Activated gamma-delta T cell treated with Interleukin-2 at 50 U/mL for 16 hours (primary cell): Measurements from ENCODE around the gene TMEM100.

Experiments
- DNase-seq: peaks from one replicate; pipeline ENCODE4 v3.0.0-alpha.2; 2020

The TMEM100 gene

DNA sequence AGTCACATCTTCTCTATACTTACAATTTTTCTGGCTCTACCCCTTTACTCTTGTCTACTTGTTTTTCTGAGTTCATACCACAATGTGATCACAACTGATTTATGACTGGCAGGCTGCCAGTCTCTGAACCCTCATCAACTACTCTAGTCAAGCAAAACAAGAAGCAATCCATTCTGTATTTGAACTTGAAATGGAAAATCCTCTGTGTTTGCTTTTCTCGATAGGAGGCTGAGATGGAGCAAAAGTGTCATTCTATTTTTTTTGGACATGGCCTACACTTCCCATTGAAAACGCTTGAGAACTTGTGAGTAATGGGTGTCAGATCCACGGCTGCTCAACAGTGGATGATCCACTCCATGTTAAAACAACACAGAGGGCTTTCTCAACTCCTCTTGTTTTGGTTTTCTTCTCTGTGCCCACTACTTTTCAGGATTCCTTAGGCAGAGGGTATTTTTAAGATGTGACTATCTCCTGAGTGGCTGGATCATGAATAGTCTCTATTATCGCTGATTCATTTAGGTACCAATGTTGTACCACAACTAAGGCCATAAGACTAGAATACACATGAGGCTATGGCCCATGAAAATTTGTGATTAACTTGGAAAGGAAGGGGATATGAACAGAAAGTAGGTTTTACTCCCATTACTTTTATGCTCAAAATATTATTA is 11.7 kb downstream of the TMEM100 start:
- no peak for DNase-seq

DNA sequence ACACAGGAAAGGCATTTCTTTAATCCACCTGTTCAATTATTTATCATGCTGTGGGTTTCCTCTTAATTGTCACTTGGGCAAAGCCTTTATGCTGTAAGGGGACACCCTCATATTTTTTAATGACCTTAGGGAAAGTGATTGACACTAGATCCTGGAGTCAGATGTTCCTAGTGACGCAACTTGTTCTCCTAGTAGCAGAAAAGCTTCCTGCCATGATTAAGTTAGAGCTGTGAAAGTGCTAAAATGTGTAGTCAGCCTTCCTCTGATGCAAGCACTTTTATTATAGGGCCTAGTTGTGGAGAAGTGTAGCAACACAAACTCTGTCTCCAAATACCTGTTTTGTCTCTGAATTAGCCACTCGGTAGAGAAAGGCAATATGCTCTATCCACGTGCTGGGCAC is 12.3 kb downstream of the TMEM100 start:
- DNase-seq = no peak

DNA sequence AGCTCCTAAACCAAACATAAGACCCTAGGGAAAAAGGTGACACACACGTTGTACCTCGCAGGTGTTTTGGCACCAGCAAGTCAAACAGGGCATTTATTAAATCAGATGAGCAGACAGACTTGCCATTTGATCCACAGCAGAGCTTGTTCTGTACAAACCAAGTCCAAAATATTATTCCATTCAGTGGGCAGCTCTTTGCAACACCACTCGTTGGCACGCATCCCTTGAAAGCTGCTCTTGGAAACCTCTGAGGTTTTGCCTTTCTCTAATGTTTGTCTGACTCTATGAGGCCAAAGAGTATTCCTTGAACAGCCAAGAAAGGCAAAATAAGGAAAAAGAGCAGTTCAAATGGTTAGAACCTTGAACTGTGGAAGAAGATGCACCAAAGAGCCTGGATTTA is 12.7 kb downstream of the TMEM100 start:
- DNase-seq = no peak

DNA sequence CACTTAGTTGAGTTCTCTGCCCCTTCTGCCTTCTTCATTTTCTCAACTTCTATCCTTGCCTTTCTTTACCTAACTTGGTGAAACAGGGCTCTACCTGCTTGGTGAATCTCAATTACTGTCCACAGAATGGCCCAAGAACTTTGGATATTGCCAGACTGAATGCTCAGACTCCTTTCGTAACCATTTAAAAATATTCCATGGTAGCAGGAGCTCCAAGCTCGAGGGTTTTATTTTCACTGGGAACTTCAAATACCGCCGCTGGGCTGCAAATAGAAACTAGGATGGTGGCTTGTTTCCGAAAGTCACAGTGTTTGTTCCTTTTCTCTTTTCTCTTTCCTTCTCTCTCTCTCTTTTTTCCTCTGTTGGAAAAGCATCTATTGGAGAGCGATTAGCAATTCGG is 13.2 kb downstream of the TMEM100 start:
- DNase-seq = no peak

DNA sequence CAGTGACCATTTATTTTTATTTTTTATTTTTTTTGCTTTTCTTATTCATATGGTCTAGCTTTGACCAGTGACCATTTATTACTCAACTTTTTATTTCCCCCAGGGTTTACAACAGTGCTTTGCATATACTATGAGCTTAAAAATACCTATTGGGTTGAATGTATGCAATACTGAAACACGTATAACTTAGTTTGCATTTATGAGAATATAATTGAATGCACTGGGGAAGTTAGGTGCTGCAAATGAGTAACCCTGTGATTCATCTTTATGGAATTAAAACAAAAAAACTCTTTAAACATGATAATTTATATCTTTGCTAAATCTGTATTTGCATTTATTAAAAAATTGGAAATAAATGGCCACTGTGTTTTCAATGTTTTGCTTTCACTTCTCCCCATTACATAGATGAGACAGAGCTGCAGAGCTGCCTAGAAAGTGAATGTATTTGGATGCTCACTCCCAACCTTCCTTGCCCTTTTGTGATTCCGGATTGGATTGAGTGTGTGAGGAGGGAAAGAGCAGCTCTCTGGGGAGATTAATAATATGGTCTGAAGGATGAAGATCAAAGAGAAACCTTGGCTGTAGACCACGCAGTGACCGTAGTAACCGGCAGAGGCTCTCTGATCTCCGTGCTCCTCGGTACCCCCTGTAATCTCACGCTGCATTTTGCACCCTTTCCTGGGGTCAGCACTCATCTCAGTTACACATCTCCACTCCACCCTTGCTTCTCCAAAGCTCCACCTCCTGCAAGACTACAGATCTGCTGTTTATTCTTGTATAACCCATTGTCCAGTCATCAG is 14.3 kb downstream of the TMEM100 start:
- no peak for DNase-seq

DNA sequence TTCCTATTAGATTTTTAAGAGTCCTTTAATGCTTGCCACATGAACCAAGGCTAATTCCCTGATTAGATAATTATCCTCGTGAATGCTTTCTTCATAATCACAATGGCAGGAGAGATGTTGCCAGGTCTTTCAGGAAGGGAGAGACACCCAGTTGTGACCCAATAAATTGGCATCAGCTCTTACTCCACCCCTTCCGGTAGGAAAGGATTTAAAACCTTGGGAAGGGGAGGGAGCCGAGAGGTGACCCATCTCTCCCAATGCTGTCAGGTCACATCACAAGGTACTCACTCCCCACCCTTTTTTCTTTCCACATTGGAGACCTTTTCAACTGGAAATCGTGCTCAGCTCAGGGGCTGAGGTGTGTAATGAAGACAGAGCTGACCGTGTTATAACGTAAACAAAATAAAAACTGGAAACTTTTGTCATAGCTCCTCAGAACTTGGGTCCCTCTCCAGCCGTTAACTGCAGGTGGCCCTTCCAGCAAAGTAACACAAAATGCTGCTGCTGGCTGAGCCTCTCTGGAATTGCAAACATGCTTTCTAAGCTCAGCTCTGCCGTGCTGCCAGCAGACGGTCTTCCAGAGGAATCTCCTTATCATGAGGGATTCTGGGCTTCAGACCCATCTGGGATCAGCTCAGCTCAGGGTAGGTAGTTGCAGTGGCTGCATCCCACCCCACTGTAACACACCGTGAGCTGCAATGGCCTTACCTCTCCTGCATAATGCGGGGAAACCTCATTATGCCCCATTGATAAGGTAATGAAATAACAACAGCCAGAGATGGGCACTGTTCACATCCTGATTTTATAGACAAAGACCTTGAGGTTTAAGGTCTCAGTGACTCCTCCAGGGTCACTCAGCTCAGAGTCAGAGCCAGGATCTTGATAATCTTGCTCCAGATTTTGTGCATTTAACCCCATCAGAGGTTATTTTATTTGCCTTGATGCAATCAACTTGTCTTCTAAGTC is 15.6 kb downstream of the TMEM100 start:
- DNase-seq = no peak

DNA sequence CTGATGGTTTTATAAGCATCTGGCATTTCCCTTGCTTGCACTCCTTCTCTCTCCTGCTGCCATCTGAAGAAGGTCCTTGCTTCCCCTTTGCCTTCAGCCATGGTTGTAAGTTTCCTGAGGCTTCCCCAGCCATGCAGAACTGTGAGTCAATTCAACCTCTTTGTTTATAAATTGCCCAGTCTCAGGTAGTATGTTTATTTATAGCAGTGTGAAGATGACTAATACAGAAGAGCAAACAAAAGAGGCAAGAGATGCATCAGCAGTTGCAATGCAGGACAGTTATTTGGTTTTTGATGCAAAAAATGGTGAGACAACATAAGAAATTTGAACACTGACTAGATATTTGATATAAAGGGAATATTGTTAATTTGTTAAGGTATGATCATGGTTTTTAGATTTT is 16.8 kb downstream of the TMEM100 start:
- no peak for DNase-seq

DNA sequence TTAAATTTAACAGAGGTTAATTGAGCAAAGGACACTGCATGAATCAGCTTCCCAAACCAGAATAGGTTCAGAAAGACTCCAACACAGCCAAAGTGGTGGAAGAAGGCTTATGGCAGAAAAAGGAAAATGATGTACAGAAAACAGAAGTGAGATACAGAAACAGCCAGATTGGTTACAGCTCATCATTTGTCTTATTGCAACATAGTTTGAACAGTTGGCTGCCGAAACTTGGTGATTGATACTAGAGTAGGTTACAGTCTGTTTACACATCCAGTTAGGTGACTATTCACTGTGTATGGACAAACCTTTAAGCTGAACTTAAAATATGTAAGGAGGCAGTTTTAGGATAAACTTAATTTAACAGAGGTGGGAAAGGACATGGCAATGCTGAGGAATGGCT is 18.3 kb downstream of the TMEM100 start:
- DNase-seq = no peak

DNA sequence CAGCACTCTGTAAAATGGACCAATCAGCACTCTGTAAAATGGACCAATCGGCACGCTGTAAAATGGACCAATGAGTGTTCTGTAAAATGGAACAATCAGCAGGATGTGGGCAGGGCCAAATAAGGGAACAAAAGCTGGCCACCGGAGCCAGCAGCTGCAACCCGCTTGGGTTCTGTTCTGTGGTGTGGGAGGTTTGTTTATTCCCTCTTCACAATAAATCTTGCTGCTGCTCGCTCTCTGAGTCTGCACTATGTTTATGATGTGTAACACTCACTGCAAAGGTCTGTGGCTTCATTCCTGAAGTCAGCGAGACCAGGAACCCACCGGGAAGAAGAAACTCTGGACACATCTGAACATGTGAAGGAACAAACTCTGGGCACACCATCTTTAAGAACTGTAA is 20.5 kb downstream of the TMEM100 start:
- no peak for DNase-seq

DNA sequence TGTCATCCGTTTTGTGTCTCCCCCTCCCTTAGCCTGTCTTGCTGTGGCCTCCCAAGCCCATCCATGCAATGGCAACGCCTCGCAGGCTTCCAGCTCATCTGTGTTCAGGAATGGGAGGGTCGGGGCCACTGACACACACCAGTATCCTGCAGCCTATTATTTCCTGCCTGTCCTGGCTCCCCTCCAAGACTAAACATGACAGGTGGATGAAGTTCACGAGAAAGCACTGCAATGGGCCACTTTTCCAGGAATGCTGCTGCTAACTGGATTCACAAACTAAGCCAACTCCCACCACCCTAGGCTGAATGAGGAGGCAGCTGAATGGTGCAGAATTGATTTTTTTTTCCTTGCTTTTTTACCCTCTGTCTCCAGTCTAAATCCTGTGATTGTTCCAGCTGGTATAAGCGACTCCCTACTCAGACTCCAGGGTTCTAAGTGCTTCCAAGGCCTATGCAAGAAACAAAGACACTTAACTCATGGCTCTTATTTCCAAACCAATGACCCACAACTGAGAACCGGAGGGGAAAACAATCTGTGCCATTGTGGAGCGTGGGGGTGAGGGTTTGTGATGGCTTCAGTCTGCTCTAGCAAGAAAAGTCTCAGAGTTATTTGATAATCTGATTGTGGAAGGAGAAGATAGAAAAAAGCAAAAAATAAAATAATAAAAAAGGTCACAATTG is 23.3 kb downstream of the TMEM100 start:
- no peak for DNase-seq

DNA sequence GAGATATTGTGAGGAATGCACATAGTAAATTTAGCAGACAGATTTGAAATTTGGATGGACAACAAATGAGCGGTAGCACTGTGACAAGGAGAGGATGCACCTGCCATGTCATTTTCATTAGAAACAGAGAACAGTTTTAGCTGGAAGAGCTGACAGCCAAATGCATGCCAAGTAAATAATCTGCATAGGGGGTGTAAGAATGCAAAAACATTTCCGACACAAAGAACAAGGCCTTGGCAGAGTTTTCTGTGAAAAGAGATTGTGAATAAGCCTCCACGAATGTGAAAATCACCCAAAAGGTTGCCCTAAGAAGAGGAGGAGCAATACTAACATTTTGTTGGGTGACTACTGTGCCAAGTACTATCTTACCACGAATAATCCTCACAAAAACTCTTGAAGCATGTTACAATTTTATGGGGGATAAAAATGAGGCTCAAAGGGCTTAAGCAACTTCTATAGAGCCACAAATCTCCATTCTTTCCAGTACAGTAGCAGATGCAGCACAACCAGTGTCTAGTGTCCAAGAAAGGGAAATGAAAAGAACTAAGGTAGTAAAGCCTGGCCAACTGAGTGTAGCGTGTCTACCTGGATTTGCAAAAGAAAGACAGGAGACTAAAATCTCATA is 28.3 kb downstream of the TMEM100 start:
- DNase-seq = no peak

DNA sequence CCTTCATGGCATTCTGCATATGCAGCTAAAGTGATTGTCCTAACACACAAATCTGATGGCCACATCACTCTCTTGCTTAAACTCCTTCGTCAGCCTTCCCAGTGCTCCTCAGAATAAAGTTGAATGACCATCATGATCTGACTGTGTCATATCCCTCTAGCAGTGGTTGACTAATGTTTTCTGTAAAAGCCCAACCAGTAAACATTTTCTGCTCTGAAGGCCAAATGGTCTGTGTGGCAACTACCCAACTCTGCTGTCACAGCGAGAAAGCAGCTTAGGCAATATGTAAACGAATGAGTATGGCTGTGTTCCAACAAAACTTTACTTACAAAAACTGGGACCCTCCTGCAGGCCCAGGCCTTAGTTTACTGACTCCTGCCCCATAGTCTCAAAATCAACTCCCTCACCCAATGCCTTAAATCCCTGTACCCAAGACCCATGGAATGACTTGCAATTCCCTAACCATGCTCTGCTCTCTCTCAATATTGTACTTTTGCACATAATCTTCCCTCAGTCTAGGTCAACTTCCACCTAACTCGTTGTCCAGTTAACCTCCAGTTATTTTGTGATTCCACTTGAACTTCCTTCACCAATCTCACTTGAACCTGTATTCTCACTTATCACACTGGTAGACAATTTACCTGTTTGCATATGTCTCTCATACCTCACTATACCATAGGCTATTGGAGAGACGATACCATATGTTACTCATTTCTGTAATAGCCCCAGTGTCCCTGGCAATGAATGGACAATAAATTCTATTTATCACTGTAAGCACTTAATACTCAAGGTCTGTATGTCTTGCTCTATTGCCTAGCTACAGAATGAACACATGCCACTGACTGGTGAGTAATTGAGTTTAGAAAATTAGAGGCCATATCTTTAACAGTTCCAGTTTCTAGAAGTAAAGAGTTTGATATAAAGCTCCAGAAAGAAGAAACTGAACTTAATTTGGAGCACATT is 29.1 kb downstream of the TMEM100 start:
- no peak for DNase-seq

DNA sequence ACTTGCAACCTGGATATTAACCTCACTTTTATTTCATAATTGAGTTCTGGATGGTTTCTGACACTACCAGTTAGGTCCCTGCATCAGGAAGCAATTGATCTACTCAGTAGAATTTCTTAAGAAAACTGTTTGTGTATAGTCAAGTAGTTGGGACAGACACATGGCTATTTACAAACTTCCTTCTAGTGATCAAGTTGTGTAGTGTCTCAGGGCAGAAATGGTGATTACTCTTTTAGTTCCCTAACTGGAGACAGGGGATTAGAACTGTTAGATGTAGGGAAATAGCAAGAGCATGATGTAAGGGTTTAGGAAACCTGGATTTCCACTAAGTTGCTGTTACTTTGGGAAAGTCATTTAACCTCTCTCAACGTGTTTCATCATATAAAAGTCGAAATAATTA is 30.4 kb downstream of the TMEM100 start:
- no peak for DNase-seq

DNA sequence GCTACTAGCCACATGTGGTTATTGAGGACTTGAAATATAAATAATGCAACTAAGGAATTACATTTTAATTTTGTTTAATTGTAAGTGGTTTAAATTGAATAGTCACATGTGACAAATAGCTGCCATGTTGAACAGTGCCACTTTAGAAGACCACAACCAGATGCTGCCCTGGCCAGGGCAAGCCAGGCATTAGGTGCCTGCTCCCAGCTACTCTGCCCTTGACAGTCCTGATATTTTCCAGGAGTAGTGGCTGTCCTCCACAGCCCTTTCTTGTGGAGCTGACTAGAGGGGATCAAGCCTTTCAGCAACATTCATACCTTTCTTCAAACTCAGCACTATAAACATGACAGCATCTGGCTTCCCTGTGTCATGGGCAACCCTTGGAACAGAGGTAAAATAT is 31.0 kb downstream of the TMEM100 start:
- no peak for DNase-seq

DNA sequence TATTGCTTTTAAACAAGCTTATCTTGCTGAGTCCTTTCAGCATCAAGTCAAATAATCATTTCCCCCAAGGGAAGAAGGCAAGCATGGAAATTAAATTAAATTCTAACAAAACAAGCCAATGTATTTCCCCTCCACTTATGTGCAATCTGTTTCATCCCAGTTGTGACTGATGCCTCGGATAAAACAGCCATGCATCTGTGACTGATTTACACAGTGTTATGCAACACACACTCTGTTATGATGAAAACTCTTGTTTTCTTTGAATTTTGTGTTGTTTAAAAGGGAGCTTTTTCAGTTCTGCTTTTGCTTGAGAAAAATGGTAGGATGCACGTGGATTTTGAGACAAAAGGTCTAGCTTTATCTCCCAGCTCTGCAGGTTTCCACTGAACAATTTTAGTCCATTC is 32.6 kb downstream of the TMEM100 start:
- no peak for DNase-seq

DNA sequence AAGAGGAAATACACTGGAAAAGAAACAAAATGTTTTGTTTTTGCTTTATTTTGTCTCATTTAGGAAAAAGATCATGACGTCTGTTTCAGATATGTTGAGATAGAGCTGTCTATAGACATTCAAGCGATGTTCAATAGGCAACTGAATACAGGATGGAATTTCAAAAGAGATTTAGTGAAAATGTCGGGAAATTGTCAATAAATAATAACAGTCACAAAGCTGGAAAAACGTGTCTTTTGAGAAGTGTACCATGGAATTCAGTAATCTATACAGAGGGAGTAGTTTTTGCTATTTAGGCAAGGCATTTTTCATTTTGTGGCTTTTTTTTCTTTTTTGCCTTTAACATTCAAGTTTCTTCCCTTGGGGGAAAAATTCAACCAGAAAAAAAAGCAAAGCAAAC is 33.0 kb downstream of the TMEM100 start:
- no peak for DNase-seq

DNA sequence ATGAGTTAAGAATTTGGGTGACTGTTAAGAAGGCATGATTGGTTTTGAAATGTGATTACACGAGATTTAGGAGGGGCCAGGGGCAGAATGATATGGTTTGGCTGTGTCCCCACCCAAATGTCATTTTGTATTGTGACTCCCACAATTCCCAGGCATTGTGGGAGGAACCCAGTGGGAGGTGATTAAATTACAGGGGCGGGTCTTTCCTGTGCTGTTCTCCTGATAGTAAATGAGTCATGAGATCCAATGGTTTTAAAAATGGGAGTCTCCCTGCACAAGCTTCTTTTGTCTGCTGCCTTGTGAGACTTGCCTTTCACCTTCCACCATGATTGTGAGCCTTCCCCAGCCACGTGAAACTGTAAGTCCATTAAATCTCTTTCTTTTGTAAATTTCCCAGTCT is 34.6 kb downstream of the TMEM100 start:
- no peak for DNase-seq

DNA sequence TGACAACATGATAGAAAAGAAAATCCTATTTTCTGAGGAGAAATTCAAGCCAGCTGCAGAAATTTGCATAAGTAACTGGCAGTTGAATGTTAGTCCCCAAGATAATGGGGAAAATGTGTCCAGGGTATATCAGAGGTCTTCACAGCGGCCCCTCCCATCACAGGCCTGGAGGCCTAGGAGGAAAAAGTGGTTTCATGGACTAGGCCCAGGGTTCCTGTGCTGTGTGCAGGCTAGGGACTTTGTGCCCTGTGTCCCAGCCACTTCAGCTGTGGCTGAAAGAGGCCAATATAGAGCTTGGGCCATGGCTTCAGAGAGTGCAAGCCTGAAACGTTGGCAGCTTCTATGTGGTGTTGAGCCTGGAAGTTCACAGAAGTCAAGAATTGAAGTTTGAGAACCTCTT is 35.6 kb downstream of the TMEM100 start:
- DNase-seq = no peak

DNA sequence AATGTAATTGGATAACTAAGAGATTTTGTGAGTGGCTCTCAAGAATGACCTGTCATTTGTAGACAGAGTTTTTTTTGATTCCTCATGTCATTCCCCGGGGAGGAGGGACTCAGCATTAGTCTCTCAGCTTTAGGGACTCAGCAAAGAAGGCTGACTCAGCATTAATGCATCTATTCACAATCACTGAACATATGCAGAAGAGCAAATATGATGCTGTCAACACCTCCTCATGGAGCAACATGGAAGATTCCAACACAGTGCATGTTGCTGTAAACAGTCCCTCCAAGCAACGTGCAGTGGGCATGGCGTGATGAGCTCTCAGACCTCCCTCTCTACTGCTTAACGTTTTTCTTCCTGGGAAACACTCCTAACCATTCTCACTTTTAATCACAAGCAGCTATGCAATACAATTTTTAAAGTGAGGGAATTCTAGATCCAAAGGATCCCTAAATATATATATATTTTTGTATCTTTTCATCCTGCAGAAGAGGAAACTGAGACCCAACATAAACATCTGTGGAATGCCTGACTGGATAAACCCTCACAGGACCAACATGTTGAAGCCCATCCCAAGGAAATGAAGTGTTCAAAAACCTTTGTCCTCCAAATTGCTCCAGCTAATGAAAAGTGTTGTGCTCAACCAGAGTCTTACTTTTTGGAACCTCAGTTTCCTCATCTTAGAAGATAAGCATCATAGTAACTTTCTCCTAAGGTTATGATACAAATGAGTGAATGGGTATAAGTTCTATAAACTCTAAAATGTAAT is 38.9 kb downstream of the TMEM100 start:
- no peak for DNase-seq

DNA sequence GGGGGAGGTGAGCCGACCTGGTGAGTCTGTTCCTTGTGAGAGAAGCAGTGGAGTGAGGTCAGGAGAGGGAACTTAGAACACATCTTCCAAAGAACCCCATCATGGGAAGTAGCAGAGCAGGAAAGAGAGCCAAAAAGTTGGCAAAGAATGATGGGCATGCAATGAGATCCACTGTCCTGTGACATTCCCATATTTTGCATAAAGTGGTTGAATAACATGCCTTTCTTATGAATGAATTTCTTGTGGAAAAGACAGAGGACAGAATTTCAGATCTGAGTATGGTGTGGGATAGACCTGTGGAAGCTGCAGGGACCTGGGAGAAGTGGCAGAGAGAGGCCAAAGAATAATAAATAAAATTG is 41.3 kb downstream of the TMEM100 start:
- no peak for DNase-seq
